Esophagus squamous epithelium (tissue), 5 donors: ENCODE data around the gene BICC1. TPM values are rescaled to one million over a fixed set of nuclear protein-coding genes. Genes with fewer than 3 reads are reported as not detected.

Experiments used
- DNase-seq: peaks from one replicate; lab custom pipeline; 2025; lab: John Stamatoyannopoulos, UW
- H3K27ac ChIP-seq, 4 donors: fragments of 200-600 bp; sonication (generic); one replicate each; pipeline ENCODE4 v1.5.1; 2016 to 2019; ENCODE audit warnings: mild to moderate bottlenecking in 1 of 4
- H3K27me3 ChIP-seq, 4 donors: fragments of 200-600 bp; sonication (generic); 1 replicate in 3 of 4; 2 replicates in 1 of 4; pipeline versions ENCODE4 v1.5.1 to v1.6.0; 2017 to 2021; ENCODE audit warnings: antibody characterized with exemption in 1 of 4
- H3K36me3 ChIP-seq, 3 donors: fragments of 200-600 bp; sonication (generic); one replicate each; pipeline ENCODE4 v1.5.1; 2016 to 2019
- H3K4me1 ChIP-seq, 3 donors: fragments of 200-600 bp; sonication (generic); one replicate each; pipeline ENCODE4 v1.5.1; 2017 to 2019
- H3K4me3 ChIP-seq, 4 donors: fragments of 200-600 bp; sonication (generic); 1 replicate in 3 of 4; 2 replicates in 1 of 4; pipeline ENCODE4 v1.5.1; 2016 to 2019; ENCODE audit warnings: mild to moderate bottlenecking in 2 of 4, moderate library complexity in 1 of 4
- H3K9me3 ChIP-seq, 3 donors: fragments of 200-600 bp; sonication (generic); one replicate each; pipeline ENCODE4 v1.5.1; 2016 to 2019
- POLR2A ChIP-seq, 4 donors: fragments of 450-650 bp; IDR thresholded peaks; one replicate each; pipeline ENCODE4 v1.6.1; 2017; ENCODE audit warnings: antibody characterized with exemption in 4 of 4, mild to moderate bottlenecking in 4 of 4, moderate library complexity in 3 of 4
- WGBS, 2 donors: methylation state at CpG; one replicate each; pipeline ENCODE4 v1.1.5; 2018; 5-methylcytosine and 5-hydroxymethylcytosine counted together
- intact Hi-C: fragments of 100-400 bp; cut with DNase I; formaldehyde crosslinking; loops from one replicate; pipeline ENCODE4 v1.15.0; 2022
- total RNA-seq, 4 donors: library from RNA; depleted of rRNA; stranded (reverse); fragments of >200 nt; gene quantifications; one replicate each; pipeline ENCODE4 v1.1.0, GENCODE V29; 2016
- TF ChIP-seq, protein P1 (sequence below), 6 experiments: fragments of 450-650 bp in 4 of 6; fragments of 200-600 bp in 2 of 6; sonication (generic) in 2 of 6; IDR thresholded peaks; one replicate each; pipeline ENCODE4 v1.5.1; 2016 to 2019; ENCODE audit warnings: antibody characterized with exemption in 6 of 6, mild to moderate bottlenecking in 4 of 6, moderate library complexity in 4 of 6
- donor health status: DM: yes; HTN: yes; CAD: no.

The BICC1 gene
- total RNA-seq, 4 donors from 2014 or later, result 0.11 to 8.2 (median 2.0) TPM

DNA sequence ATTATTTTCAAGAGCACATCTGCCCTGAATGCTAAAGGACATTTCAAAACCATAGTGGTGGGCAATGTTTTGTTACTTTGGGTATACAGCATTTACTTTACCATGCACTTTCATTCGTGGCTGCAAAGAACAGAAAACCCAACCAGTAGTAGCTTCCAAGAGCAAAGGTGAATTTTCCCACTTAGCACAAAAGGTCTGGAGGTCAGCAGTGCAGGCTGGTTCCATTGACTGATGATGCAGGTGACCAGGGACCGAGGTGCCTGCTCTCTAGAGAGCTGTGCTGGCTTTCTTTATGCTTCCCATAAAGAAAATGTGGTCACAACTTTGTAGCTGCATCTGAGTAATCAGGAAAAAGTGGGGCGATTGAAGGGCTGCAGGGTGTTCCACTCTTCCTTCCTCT is 240.0 kb downstream of the BICC1 start:
- Histone ChIP-seq H3K36me3 (no peaks in the 10 kb centered on the region), H3K4me3 (no peak overlapping the region), H3K27ac (no peak overlapping the region), H3K27me3 (no peaks in the 10 kb centered on the region), H3K4me1 (peaks cover 0 to 12% (median 0%) of the 10 kb centered on the region in 3 donors), H3K9me3 (no peaks in the 10 kb centered on the region)
- DNase-seq, result no peak
- 68% methylated on average over 2 to 3 of the region's 3 CpGs for WGBS, 2 donors
- TF ChIP-seq, protein P1, sequence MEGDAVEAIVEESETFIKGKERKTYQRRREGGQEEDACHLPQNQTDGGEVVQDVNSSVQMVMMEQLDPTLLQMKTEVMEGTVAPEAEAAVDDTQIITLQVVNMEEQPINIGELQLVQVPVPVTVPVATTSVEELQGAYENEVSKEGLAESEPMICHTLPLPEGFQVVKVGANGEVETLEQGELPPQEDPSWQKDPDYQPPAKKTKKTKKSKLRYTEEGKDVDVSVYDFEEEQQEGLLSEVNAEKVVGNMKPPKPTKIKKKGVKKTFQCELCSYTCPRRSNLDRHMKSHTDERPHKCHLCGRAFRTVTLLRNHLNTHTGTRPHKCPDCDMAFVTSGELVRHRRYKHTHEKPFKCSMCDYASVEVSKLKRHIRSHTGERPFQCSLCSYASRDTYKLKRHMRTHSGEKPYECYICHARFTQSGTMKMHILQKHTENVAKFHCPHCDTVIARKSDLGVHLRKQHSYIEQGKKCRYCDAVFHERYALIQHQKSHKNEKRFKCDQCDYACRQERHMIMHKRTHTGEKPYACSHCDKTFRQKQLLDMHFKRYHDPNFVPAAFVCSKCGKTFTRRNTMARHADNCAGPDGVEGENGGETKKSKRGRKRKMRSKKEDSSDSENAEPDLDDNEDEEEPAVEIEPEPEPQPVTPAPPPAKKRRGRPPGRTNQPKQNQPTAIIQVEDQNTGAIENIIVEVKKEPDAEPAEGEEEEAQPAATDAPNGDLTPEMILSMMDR (IDR thresholded peaks at IDR 0.05), result no peak
- no peak for TF ChIP-seq POLR2A (IDR thresholded peaks at IDR 0.05)
- intact Hi-C loops, result no loop called here

- no peaks in the 10 kb centered on the region for H3K27me3 ChIP-seq
- intact Hi-C loops, result no loop called here
- DNase-seq, result no peak
- 70 to 82% methylated on average over 2 of the region's 2 CpGs for WGBS, 2 donors
- no peak overlapping the region for H3K4me3 ChIP-seq
- no peak overlapping the region for H3K27ac ChIP-seq
- peaks cover 0 to 12% (median 0%) of the 10 kb centered on the region in 3 donors for H3K4me1 ChIP-seq
- H3K9me3 ChIP-seq, result no peaks in the 10 kb centered on the region
- TF ChIP-seq, protein P1 (IDR thresholded peaks at IDR 0.05), result no peak
- TF ChIP-seq POLR2A (IDR thresholded peaks at IDR 0.05), result no peak
- no peaks in the 10 kb centered on the region for H3K36me3 ChIP-seq
These were observed 240.8 kb downstream of the BICC1 start for GRCh38 chr10:58753425-58753824.

DNA sequence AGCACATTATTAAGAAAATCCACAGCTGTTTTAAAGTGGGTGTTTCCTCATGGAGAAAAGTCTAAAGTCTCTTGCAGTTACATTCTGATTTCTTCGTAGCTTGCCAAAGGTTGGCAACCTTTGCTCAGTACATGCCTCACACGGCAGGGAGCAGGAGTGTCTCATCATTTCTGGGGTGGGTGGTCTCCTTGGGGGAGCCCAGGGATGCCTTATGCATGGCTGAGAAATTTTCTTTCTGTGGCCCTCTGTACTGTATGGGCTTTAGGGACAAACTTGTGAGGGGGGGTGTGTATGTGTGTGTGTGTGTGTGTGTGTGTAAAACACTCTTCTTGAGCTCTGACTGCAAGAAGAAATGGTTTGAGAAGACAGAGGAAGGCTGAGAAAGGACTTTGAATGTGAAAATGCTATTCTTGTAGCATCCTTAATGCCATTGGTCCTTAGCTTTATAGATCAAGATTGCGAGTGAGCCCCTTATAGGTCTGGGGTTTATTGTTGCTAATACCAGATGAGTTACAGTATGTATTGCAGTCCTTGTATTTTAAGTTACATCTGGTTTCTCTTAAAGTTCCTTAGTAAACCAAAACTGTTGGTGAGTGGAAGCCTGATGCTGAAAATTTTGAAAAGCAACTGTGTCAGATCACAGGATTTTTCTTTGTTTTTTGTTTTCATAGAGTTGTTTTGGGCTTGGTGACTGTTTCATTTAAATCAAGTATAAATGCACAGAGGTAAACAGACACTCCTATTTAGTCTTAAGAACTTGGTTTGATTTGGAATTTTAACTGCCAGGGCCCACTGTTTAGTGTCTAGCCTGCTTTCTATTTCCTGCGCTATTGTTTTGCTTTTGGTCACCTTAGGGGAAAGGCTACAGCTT is 242.0 kb downstream of the BICC1 start:
- no peak for DNase-seq
- 75 to 87% methylated on average over 3 to 4 of the region's 4 CpGs for WGBS, 2 donors
- H3K4me3 ChIP-seq, result no peak overlapping the region
- intact Hi-C loops, result no loop called here
- H3K9me3 ChIP-seq, result no peaks in the 10 kb centered on the region
- TF ChIP-seq, protein P1 (IDR thresholded peaks at IDR 0.05), result no peak
- TF ChIP-seq POLR2A (IDR thresholded peaks at IDR 0.05), result no peak
- no peaks in the 10 kb centered on the region for H3K36me3 ChIP-seq
- H3K27me3 ChIP-seq, result no peaks in the 10 kb centered on the region
- H3K27ac ChIP-seq, result peak overlapping the region in 1 of 4 donors; percentile 60
- H3K4me1 ChIP-seq, result peaks cover 0 to 12% (median 0%) of the 10 kb centered on the region in 3 donors

- peaks cover 0 to 12% (median 0%) of the 10 kb centered on the region in 3 donors for H3K4me1 ChIP-seq
- H3K4me3 ChIP-seq, result no peak overlapping the region
- H3K27ac ChIP-seq, result peak overlapping the region in 1 of 4 donors; percentile 60
- DNase-seq, result no peak
- H3K27me3 ChIP-seq, result no peaks in the 10 kb centered on the region
- no peaks in the 10 kb centered on the region for H3K9me3 ChIP-seq
- TF ChIP-seq, protein P1 (IDR thresholded peaks at IDR 0.05), result no peak
- TF ChIP-seq POLR2A (IDR thresholded peaks at IDR 0.05), result no peak
- 89% methylated on average over 1 of the region's 1 CpG for WGBS, 2 donors
- intact Hi-C loops, result no loop called here
- H3K36me3 ChIP-seq, result no peaks in the 10 kb centered on the region
These were observed 242.6 kb downstream of the BICC1 start for GRCh38 chr10:58755340-58755610.

GRCh38 chr10:58755677-58756076 is 243.0 kb downstream of the BICC1 start:
- Histone ChIP-seq H3K4me1 (peaks cover 0 to 12% (median 0%) of the 10 kb centered on the region in 3 donors), H3K9me3 (no peaks in the 10 kb centered on the region), H3K4me3 (peak overlapping the region in 3 of 4 donors; percentile 9 to 29 (median 17)), H3K27me3 (no peaks in the 10 kb centered on the region), H3K27ac (peak overlapping the region in 2 of 4 donors; percentile 33 to 60), H3K36me3 (no peaks in the 10 kb centered on the region)
- 22 to 30% methylated on average over 4 of the region's 4 CpGs for WGBS, 2 donors
- intact Hi-C loops, result no loop called here
- no peak for DNase-seq
- TF ChIP-seq POLR2A (IDR thresholded peaks at IDR 0.05), result no peak
- TF ChIP-seq, protein P1 (IDR thresholded peaks at IDR 0.05), result no peak
